Measurements from ENCODE around the gene NDUFB4.

The NDUFB4 gene

DNA sequence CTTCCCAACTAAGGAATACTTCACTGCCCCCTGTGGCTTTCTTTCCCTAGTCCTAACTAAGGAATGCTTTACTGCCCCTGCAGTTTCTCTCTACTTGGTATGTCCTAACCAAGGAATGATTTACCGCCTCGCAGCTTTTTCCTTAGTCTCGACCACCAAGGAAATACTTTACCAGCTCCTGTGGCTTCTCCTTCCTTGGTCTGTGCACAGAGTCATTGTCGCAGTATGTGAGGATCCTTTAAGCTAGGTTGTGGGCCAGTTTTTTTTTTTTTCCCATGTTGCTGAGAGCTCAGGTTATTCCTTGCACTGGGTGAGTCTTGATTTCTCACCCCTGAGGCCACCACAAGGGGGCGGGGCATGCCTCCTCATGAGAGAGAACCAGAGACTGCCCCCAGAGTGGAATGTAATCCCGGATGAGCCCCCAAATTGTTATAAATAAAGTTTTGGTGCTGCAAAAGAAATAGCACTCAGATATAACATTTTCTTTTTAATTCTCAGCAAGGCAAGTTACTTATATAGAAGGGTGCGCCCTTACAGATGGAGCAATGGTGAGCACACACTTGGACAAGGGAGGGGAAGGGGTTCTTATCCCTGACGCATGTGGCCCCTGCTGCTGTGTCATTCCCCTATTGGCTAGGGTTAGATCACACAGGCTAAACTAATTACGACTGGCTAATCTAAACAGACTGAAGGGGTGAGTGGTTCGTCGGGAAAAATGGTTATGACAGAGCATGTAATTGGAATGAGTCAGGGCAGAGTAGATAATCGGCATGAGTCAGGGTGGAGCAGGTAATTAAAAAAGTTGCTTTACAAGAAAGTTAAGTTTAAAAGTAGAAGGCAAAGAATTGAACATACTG is 27.0 kb downstream of the NDUFB4 start (continued):
- TF ChIP-seq, protein P1, sequence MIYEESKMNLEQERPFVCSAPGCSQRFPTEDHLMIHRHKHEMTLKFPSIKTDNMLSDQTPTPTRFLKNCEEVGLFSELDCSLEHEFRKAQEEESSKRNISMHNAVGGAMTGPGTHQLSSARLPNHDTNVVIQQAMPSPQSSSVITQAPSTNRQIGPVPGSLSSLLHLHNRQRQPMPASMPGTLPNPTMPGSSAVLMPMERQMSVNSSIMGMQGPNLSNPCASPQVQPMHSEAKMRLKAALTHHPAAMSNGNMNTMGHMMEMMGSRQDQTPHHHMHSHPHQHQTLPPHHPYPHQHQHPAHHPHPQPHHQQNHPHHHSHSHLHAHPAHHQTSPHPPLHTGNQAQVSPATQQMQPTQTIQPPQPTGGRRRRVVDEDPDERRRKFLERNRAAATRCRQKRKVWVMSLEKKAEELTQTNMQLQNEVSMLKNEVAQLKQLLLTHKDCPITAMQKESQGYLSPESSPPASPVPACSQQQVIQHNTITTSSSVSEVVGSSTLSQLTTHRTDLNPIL (CRISPR knock-in tag; IDR thresholded peaks at IDR 0.05; ENCODE audit: low read depth), result no peak
- TF ChIP-seq, protein P2, sequence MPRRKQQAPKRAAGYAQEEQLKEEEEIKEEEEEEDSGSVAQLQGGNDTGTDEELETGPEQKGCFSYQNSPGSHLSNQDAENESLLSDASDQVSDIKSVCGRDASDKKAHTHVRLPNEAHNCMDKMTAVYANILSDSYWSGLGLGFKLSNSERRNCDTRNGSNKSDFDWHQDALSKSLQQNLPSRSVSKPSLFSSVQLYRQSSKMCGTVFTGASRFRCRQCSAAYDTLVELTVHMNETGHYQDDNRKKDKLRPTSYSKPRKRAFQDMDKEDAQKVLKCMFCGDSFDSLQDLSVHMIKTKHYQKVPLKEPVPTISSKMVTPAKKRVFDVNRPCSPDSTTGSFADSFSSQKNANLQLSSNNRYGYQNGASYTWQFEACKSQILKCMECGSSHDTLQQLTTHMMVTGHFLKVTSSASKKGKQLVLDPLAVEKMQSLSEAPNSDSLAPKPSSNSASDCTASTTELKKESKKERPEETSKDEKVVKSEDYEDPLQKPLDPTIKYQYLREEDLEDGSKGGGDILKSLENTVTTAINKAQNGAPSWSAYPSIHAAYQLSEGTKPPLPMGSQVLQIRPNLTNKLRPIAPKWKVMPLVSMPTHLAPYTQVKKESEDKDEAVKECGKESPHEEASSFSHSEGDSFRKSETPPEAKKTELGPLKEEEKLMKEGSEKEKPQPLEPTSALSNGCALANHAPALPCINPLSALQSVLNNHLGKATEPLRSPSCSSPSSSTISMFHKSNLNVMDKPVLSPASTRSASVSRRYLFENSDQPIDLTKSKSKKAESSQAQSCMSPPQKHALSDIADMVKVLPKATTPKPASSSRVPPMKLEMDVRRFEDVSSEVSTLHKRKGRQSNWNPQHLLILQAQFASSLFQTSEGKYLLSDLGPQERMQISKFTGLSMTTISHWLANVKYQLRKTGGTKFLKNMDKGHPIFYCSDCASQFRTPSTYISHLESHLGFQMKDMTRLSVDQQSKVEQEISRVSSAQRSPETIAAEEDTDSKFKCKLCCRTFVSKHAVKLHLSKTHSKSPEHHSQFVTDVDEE (CRISPR knock-in tag; IDR thresholded peaks at IDR 0.05), result no peak
- TF ChIP-seq, protein P3, sequence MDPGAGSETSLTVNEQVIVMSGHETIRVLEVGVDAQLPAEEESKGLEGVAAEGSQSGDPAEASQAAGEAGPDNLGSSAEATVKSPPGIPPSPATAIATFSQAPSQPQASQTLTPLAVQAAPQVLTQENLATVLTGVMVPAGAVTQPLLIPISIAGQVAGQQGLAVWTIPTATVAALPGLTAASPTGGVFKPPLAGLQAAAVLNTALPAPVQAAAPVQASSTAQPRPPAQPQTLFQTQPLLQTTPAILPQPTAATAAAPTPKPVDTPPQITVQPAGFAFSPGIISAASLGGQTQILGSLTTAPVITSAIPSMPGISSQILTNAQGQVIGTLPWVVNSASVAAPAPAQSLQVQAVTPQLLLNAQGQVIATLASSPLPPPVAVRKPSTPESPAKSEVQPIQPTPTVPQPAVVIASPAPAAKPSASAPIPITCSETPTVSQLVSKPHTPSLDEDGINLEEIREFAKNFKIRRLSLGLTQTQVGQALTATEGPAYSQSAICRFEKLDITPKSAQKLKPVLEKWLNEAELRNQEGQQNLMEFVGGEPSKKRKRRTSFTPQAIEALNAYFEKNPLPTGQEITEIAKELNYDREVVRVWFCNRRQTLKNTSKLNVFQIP (CRISPR knock-in tag; IDR thresholded peaks at IDR 0.05; ENCODE audit: borderline replicate concordance, low read depth), result no peak
- no peak for TF ChIP-seq ZFP30 (CRISPR knock-in tag; IDR thresholded peaks at IDR 0.05)
- no peak for TF ChIP-seq SNAI2 (CRISPR knock-in tag; IDR thresholded peaks at IDR 0.05)

DNA sequence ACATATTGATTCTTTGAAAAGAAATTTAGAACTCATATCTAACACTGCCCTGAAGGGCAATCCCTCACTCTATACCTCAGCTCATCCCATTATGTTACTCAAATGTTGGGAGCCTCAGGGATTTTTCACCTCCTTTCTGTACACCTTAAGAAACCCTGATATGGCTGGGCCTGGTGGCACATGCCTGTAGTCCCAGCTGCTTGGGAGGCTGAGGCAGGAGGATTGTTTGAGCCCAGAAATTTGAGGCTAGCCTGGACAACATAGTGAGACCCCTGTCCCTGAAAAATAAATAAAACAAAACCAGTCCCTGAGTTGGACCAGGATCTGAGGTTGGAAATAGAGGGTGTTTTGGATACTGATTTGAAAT is 27.6 kb downstream of the NDUFB4 start:
- ATAC-seq, result no peak
- TF ChIP-seq, protein P2 (CRISPR knock-in tag; IDR thresholded peaks at IDR 0.05), result no peak
- TF ChIP-seq BACH2 (CRISPR knock-in tag; IDR thresholded peaks at IDR 0.05; ENCODE audit: borderline replicate concordance) (no peak), ARNTL (CRISPR knock-in tag; IDR thresholded peaks at IDR 0.05; ENCODE audit: borderline replicate concordance, low read depth) (no peak), ISL1 (CRISPR knock-in tag; IDR thresholded peaks at IDR 0.05) (no peak), PPARA (CRISPR knock-in tag; IDR thresholded peaks at IDR 0.05; ENCODE audit: borderline replicate concordance) (no peak), ZC3H10 (CRISPR knock-in tag; IDR thresholded peaks at IDR 0.05) (no peak)
- TF ChIP-seq, protein P3 (CRISPR knock-in tag; IDR thresholded peaks at IDR 0.05; ENCODE audit: borderline replicate concordance, low read depth), result no peak

DNA sequence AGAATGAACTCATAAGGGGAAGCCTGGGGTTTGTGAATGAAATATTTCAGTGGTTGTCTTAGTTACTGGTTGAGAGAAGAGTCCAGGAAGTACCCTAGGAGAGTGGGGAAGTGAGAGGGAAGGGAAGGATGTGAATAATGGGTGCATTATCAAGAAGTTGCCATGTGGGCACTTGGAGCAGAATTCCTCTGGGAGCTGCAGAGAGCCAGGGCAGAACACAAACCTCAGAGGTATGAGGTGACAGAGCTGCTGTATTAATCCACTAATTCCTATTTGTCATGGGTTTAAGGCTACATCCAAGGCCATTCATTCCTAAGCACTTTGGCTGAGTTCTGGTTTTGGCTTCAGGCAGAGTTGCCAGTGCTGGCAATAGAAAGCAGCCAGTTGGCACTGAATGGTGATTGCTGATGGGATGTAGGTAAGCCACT is 29.0 kb downstream of the NDUFB4 start:
- ATAC-seq, result no peak
- no peak for TF ChIP-seq ESRRG (CRISPR knock-in tag; IDR thresholded peaks at IDR 0.05)
- TF ChIP-seq, protein P4, sequence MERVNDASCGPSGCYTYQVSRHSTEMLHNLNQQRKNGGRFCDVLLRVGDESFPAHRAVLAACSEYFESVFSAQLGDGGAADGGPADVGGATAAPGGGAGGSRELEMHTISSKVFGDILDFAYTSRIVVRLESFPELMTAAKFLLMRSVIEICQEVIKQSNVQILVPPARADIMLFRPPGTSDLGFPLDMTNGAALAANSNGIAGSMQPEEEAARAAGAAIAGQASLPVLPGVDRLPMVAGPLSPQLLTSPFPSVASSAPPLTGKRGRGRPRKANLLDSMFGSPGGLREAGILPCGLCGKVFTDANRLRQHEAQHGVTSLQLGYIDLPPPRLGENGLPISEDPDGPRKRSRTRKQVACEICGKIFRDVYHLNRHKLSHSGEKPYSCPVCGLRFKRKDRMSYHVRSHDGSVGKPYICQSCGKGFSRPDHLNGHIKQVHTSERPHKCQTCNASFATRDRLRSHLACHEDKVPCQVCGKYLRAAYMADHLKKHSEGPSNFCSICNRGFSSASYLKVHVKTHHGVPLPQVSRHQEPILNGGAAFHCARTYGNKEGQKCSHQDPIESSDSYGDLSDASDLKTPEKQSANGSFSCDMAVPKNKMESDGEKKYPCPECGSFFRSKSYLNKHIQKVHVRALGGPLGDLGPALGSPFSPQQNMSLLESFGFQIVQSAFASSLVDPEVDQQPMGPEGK (CRISPR knock-in tag; IDR thresholded peaks at IDR 0.05; ENCODE audit: borderline replicate concordance), result no peak
- no peak for TF ChIP-seq ZNF70 (CRISPR knock-in tag; IDR thresholded peaks at IDR 0.05)
- no peak for TF ChIP-seq BACH2 (CRISPR knock-in tag; IDR thresholded peaks at IDR 0.05; ENCODE audit: borderline replicate concordance)
- TF ChIP-seq, protein P3 (CRISPR knock-in tag; IDR thresholded peaks at IDR 0.05; ENCODE audit: borderline replicate concordance, low read depth), result no peak
- no peak for TF ChIP-seq OSR1 (CRISPR knock-in tag; IDR thresholded peaks at IDR 0.05)
- TF ChIP-seq ZFP30 (CRISPR knock-in tag; IDR thresholded peaks at IDR 0.05), result no peak
- TF ChIP-seq GLIS3 (CRISPR knock-in tag; IDR thresholded peaks at IDR 0.05), result no peak
- TF ChIP-seq ZFP3 (CRISPR knock-in tag; IDR thresholded peaks at IDR 0.05), result no peak
- TF ChIP-seq ISL1 (CRISPR knock-in tag; IDR thresholded peaks at IDR 0.05), result no peak

Measured in SK-N-SH treated with all-trans-retinoic acid at 6 μM for 48 hours (cell line).